Transverse colon (tissue), 3 donors: ENCODE results near the gene PYGO2.

Experiments used
- EP300 ChIP-seq: sonication (generic); formaldehyde crosslinking; IDR thresholded peaks from one replicate; pipeline ENCODE4 v1.6.1; 2017; ENCODE audit warnings: antibody characterized with exemption, low read depth
- POLR2A ChIP-seq: fragments of 450-650 bp; IDR thresholded peaks from one replicate; pipeline ENCODE4 v1.6.1; 2016; ENCODE audit warnings: antibody characterized with exemption, mild to moderate bottlenecking, moderate library complexity
- TF ChIP-seq, protein P1 (sequence below), 5 experiments: fragments of 200-600 bp in 3 of 5; fragments of 450-650 bp in 2 of 5; sonication (generic) in 3 of 5; IDR thresholded peaks; 1 replicate in 2 of 5; 2 replicates in 3 of 5; pipeline ENCODE4 v1.5.1; 2016 to 2017; ENCODE audit warnings: antibody characterized with exemption in 5 of 5, inconsistent platforms in 3 of 5, mild to moderate bottlenecking in 2 of 5, moderate library complexity in 1 of 5

DNA sequence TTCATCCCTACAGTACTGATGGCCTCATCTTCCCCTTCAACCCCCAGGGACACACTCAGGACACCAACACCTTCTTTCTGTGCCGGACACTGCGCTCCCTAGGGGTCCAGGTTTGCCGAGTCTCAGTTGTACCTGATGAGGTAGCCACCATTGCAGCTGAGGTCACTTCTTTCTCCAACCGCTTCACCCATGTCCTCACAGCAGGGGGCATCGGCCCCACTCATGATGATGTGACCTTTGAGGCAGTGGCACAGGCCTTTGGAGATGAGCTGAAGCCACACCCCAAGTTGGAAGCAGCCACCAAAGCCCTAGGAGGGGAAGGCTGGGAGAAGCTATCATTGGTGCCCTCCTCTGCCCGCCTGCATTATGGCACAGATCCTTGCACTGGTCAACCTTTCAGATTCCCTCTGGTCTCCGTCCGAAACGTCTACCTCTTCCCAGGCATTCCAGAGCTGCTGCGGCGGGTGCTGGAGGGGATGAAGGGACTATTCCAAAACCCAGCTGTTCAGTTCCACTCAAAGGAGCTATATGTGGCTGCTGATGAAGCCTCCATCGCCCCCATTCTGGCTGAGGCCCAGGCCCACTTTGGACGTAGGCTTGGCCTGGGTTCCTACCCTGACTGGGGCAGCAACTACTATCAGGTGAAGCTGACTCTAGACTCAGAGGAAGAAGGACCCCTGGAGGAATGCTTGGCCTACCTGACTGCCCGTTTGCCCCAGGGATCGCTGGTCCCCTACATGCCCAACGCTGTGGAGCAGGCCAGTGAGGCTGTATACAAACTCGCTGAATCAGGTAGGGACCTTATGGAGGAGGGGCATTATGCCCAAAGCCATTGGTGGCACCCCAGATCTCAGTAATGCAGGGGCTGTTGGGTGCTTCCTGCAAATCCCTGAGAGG is 26.7 kb upstream of the PYGO2 start:
- TF ChIP-seq, protein P1, sequence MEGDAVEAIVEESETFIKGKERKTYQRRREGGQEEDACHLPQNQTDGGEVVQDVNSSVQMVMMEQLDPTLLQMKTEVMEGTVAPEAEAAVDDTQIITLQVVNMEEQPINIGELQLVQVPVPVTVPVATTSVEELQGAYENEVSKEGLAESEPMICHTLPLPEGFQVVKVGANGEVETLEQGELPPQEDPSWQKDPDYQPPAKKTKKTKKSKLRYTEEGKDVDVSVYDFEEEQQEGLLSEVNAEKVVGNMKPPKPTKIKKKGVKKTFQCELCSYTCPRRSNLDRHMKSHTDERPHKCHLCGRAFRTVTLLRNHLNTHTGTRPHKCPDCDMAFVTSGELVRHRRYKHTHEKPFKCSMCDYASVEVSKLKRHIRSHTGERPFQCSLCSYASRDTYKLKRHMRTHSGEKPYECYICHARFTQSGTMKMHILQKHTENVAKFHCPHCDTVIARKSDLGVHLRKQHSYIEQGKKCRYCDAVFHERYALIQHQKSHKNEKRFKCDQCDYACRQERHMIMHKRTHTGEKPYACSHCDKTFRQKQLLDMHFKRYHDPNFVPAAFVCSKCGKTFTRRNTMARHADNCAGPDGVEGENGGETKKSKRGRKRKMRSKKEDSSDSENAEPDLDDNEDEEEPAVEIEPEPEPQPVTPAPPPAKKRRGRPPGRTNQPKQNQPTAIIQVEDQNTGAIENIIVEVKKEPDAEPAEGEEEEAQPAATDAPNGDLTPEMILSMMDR (IDR thresholded peaks at IDR 0.05) = no peak
- TF ChIP-seq EP300 (no peak), POLR2A (no peak)
